ENCODE measurements around the gene PLD6.
A peak's percentile ranks its signal among the peaks of the same experiment; 100 is the strongest.

Gene PLD6

GRCh38 chr17:17152385-17152784, 53.7 kb downstream of the PLD6 start:
- no peak for DNase-seq

- DNase-seq = peak; percentile 83
Measured at GRCh38 chr17:17151962-17152361, 54.2 kb downstream of the PLD6 start.

GRCh38 chr17:17151541-17151940, 54.6 kb downstream of the PLD6 start:
- DNase-seq = peak; percentile 30

GRCh38 chr17:17151055-17151454, 55.1 kb downstream of the PLD6 start:
- peak; percentile 54 for DNase-seq
